ENCODE results near the gene MYCBP2. TPM values are rescaled to one million over a fixed set of nuclear protein-coding genes. Genes with fewer than 3 reads are reported as not detected.
A peak's percentile ranks its signal among the peaks of the same experiment; 100 is the strongest.

The MYCBP2 gene
- total RNA-seq, 1 donor from 2014 or later, result 96.4 TPM

DNA sequence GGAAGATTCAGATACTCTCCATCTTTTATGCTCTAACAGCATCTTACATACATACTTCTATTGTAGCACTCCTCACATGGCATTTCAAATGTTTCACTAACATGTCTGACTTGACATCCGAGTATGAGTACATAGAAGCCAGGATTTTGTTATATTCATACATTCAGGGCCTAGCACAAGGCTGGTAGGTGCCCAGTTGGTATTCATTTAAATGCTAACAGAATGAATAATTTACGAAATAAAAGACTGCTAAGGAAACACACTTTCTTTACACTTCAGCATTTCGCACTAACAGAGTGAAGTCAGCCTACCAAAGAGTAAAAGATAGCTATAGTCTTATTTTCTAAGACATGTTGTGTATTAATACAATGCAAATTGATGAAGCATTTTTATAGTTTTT is 232.1 kb downstream of the MYCBP2 start:
- DNase-seq (ENCODE audit: low spot score), result no peak
- H3K4me3 Mint-ChIP-seq, result no peak overlapping the region
- H3K4me1 Mint-ChIP-seq (ENCODE audit: low read depth), result no peaks in the 10 kb centered on the region
- intact Hi-C loops (cut with micrococcal nuclease), result no loop called here
- H3K27me3 Mint-ChIP-seq (ENCODE audit: insufficient read depth), result no peaks in the 10 kb centered on the region
- H3K36me3 Mint-ChIP-seq (ENCODE audit: low read depth), result peaks cover 46% of the 10 kb centered on the region
- H3K27ac Mint-ChIP-seq, result no peak overlapping the region
- H3K9me3 Mint-ChIP-seq, result no peaks in the 10 kb centered on the region

DNA sequence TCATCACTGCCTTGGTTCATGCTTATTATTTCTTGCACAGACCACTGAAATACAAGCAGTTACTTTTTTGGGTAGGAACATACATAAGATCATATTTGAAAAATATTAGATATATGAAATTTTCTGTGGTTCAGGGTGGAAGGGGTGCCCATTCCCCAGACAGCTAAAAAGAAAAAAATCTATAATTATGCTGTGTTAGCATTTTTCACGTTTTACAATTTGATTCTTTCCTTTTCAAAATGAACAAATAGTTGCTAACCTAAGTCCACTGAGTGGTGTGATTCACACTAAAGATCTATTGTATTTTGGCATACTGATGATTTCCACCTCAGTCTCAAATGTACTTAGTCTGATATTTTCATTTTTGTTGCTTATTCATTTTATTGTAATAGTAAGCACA is 233.2 kb downstream of the MYCBP2 start:
- no peak overlapping the region for H3K27ac Mint-ChIP-seq
- H3K4me3 Mint-ChIP-seq, result no peak overlapping the region
- intact Hi-C loops (cut with micrococcal nuclease), result no loop called here
- H3K9me3 Mint-ChIP-seq, result no peaks in the 10 kb centered on the region
- H3K27me3 Mint-ChIP-seq (ENCODE audit: insufficient read depth), result no peaks in the 10 kb centered on the region
- no peak for DNase-seq (ENCODE audit: low spot score)
- peaks cover 46% of the 10 kb centered on the region for H3K36me3 Mint-ChIP-seq (ENCODE audit: low read depth)
- H3K4me1 Mint-ChIP-seq (ENCODE audit: low read depth), result no peaks in the 10 kb centered on the region

DNA sequence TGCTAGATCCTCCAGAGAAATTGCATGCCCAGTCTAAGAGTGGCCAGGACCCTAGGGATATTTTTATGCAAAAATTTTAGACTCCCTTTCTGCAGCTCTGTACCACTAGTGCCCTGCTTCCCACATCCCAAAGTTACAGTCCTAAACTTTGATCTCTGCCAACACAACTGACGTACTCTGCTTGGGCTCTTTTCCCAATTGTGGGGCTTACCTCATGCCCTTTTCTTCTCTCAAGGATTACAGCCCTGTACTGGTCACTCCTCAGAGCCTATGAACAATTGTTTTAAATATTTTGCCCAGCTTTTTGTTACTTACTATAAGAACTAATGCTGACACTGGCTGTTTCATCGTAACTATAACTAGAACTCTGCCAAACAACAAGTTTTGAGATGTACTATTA is 242.1 kb downstream of the MYCBP2 start:
- intact Hi-C loops (cut with micrococcal nuclease), result no loop called here
- Mint-ChIP-seq H3K9me3 (no peaks in the 10 kb centered on the region), H3K27me3 (ENCODE audit: insufficient read depth) (no peaks in the 10 kb centered on the region), H3K4me1 (ENCODE audit: low read depth) (peaks cover 6% of the 10 kb centered on the region), H3K36me3 (ENCODE audit: low read depth) (peaks cover 48% of the 10 kb centered on the region), H3K4me3 (no peak overlapping the region), H3K27ac (no peak overlapping the region)
- DNase-seq (ENCODE audit: low spot score), result no peak

DNA sequence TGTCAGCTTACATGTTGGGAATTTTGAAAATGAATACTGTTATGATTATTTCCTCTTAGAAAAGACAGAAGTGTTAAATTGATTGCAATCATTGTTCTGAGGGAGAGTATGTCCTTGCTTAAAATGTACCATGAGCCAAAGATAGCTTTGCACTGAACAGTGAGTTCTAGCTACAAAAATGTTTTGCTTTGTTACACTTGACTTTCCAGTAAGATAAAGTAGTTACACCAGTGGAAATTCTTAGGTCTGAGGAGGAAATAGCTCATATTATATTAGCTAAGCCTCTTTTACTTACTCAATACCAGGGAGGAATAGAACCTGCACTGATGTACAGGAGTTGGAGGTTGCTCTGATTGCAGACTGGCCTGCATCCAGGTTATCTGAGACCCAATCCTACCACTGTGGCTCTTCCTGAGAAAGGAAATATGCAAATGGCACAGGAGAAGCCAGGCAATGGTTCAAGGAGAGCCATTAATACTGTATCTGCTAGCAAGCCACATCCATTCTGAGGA is 246.9 kb downstream of the MYCBP2 start:
- Mint-ChIP-seq H3K27me3 (ENCODE audit: insufficient read depth) (no peaks in the 10 kb centered on the region), H3K4me1 (ENCODE audit: low read depth) (no peaks in the 10 kb centered on the region), H3K36me3 (ENCODE audit: low read depth) (peaks cover 59% of the 10 kb centered on the region)

DNA sequence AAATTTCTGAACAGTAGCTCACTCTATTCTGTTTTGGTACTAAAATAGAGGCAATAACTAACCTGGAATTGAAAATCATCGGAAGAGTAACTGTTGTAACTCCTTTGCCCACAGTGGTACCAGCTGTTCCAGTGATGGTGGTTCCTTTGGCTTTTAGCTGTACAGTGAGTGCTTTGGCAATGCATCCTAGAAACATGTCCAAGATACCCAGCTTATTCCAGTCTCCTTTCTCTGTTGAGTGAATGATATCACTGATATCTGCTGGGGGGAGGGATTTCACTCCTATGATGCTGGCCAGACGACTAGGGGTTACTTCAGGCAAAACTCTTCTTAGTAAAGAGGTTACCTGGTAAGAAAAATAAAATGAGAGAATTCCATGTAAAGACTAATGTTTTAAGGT is 259.4 kb downstream of the MYCBP2 start:
- H3K9me3 Mint-ChIP-seq, result no peaks in the 10 kb centered on the region
- intact Hi-C loops (cut with micrococcal nuclease), result no loop called here
- H3K27ac Mint-ChIP-seq, result no peak overlapping the region

More for the DNA sequence above, 246.9 kb downstream of the MYCBP2 start:
- Mint-ChIP-seq H3K27ac (no peak overlapping the region), H3K4me3 (no peak overlapping the region), H3K9me3 (no peaks in the 10 kb centered on the region)
- DNase-seq (ENCODE audit: low spot score), result no peak
- intact Hi-C loops (cut with micrococcal nuclease), result no loop called here

DNA sequence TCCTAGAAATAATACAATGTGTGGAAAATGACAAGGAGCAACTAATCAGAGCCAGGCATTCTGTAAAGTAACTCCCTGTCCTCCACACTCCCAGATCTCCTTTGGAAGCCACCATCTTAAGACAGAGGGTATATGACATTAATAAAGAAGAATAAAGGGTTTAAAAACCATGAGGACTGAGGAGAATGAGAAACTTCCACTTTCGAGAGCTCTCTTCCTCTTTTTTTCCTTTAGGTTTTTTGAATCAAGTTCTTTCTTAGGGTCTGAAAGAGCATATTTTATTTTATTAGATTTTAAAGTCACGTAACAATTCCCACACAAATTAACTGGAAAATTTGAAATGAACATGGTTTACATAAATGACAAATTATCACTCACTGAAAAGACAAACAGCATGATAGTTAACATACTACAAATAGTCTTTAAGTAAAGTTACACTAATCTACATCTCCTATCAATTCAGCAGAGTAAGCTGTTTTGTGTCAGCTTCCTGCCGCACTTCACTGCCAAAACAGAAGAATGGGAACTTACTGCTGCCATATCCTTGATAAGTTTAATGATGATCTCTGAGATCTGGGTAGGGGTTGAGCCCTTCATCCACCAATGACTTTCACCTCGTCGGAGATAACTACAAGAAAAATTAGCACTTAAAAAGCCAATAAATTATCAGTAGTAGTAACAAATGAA is 261.3 kb downstream of the MYCBP2 start:
- H3K27ac Mint-ChIP-seq, result no peak overlapping the region
- intact Hi-C loops (cut with micrococcal nuclease), result no loop called here
- no peaks in the 10 kb centered on the region for H3K9me3 Mint-ChIP-seq
- DNase-seq (ENCODE audit: low spot score), result no peak
- H3K4me1 Mint-ChIP-seq (ENCODE audit: low read depth), result no peaks in the 10 kb centered on the region
- H3K27me3 Mint-ChIP-seq (ENCODE audit: insufficient read depth), result no peaks in the 10 kb centered on the region
- H3K4me3 Mint-ChIP-seq, result no peak overlapping the region
- H3K36me3 Mint-ChIP-seq (ENCODE audit: low read depth), result peaks cover 36% of the 10 kb centered on the region

More for the DNA sequence above, 259.4 kb downstream of the MYCBP2 start:
- Mint-ChIP-seq H3K4me3 (no peak overlapping the region), H3K4me1 (ENCODE audit: low read depth) (no peaks in the 10 kb centered on the region), H3K36me3 (ENCODE audit: low read depth) (peaks cover 32% of the 10 kb centered on the region), H3K27me3 (ENCODE audit: insufficient read depth) (no peaks in the 10 kb centered on the region)
- DNase-seq (ENCODE audit: low spot score), result no peak

DNA sequence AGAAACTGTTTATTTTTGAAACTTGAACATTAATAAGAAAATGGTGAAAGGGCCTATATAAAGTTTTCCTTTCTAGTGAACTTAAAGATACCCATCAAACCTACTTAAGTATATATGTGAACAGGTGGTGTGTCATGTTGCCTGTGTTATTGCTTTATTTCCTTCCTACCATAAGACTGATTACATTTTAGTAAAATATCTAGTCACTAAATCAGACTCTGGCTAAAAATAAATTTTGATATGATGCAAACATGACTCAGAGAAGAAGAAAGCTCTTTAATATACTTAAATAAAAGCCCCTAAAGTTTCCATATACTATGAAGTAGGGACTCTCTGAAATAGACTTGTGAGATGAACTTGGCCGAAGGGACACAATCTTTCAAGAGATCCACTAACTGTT is 264.8 kb downstream of the MYCBP2 start:
- H3K27ac Mint-ChIP-seq, result no peak overlapping the region
- no peaks in the 10 kb centered on the region for H3K9me3 Mint-ChIP-seq
- H3K4me1 Mint-ChIP-seq (ENCODE audit: low read depth), result no peaks in the 10 kb centered on the region
- no peaks in the 10 kb centered on the region for H3K27me3 Mint-ChIP-seq (ENCODE audit: insufficient read depth)
- no peak overlapping the region for H3K4me3 Mint-ChIP-seq
- intact Hi-C loops (cut with micrococcal nuclease), result no loop called here
- peaks cover 31% of the 10 kb centered on the region for H3K36me3 Mint-ChIP-seq (ENCODE audit: low read depth)
- DNase-seq (ENCODE audit: low spot score), result no peak

DNA sequence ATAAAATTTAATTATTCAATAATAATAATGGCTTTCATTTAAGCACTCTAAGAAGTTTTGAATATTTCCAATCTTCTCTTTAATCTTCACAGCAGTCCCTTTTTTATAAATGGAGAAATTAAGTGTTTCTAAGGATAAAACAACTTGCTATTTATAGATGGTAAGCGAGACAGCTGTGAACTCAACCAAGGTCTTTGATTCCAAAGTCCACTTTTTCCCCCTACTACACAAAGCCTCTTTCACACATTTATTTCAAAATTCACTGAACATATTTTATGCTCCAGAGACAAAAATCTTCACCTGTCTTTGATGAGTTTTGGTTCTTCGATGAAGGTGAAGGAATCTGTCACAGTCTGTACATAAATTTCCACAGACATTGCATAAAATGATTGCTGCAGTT is 265.5 kb downstream of the MYCBP2 start:
- Mint-ChIP-seq H3K36me3 (ENCODE audit: low read depth) (peaks cover 35% of the 10 kb centered on the region), H3K27me3 (ENCODE audit: insufficient read depth) (no peaks in the 10 kb centered on the region), H3K27ac (no peak overlapping the region), H3K4me1 (ENCODE audit: low read depth) (no peaks in the 10 kb centered on the region), H3K9me3 (no peaks in the 10 kb centered on the region), H3K4me3 (no peak overlapping the region)
- DNase-seq (ENCODE audit: low spot score), result no peak
- intact Hi-C loops (cut with micrococcal nuclease), result no loop called here

DNA sequence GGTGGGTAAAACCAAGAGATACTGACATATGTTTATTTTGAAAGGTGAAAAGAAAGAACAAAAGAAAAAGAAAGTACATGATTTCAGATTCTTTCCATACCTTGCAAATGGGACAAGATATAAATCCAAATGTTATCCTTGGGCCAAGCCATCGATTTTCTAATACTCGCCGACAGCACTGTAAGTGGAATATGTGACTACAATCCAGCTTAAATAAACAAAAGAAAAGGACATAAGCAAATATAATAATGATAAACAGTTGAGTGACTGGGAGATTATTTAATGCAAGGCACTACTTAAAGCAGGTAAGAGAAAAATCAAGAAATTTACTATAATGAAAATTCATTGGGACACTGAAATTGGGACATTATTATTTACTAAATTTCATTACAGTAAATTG is 270.0 kb downstream of the MYCBP2 start:
- Mint-ChIP-seq H3K27me3 (ENCODE audit: insufficient read depth) (no peaks in the 10 kb centered on the region), H3K4me1 (ENCODE audit: low read depth) (no peaks in the 10 kb centered on the region), H3K9me3 (no peaks in the 10 kb centered on the region), H3K4me3 (no peak overlapping the region), H3K27ac (no peak overlapping the region), H3K36me3 (ENCODE audit: low read depth) (peaks cover 28% of the 10 kb centered on the region)
- DNase-seq (ENCODE audit: low spot score), result no peak
- intact Hi-C loops (cut with micrococcal nuclease), result no loop called here

DNA sequence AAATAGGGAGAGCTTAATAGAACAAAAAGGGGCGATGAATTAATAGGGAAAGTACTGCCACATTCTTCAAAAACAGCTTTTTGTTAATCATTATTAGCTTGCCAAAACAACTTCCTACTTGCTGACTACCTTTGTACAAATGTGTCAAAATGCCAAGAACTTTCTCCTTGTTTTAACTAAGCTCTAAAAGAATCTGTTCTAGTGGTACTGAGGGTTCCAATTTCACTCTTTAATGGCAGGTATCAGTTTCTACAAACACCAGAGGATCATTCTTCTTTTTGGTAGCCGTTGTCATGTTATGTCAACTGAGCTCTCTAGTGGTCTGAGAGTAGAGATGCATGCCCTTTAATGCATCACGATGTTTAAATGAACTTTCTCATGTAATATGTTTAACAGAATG is 270.5 kb downstream of the MYCBP2 start:
- Mint-ChIP-seq H3K9me3 (no peaks in the 10 kb centered on the region), H3K4me1 (ENCODE audit: low read depth) (no peaks in the 10 kb centered on the region), H3K4me3 (no peak overlapping the region), H3K27me3 (ENCODE audit: insufficient read depth) (no peaks in the 10 kb centered on the region), H3K27ac (no peak overlapping the region), H3K36me3 (ENCODE audit: low read depth) (peaks cover 28% of the 10 kb centered on the region)
- intact Hi-C loops (cut with micrococcal nuclease), result no loop called here
- DNase-seq (ENCODE audit: low spot score), result no peak

DNA sequence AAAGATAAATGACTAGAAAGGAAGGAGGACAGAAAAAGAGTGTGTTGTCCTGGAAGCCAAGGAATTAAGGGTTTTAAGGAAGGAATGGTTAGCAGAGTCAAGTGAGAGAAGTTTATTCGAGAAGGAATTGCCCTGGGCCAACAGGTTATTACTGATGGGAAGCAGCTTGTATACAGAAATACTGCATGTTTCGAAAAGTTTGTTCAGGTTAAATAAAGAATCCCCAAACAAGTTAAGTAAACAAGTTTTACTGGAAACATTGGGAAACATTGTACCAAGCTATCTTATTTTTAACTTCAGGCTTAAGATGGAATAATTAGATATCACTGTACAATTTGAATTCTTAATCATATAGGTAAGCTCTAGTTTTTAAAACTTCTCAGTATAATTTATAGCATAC is 271.7 kb downstream of the MYCBP2 start:
- intact Hi-C loops (cut with micrococcal nuclease), result no loop called here
- DNase-seq (ENCODE audit: low spot score), result no peak
- H3K36me3 Mint-ChIP-seq (ENCODE audit: low read depth), result peaks cover 34% of the 10 kb centered on the region
- H3K4me3 Mint-ChIP-seq, result no peak overlapping the region
- H3K27ac Mint-ChIP-seq, result no peak overlapping the region
- H3K9me3 Mint-ChIP-seq, result no peaks in the 10 kb centered on the region
- no peaks in the 10 kb centered on the region for H3K27me3 Mint-ChIP-seq (ENCODE audit: insufficient read depth)
- no peaks in the 10 kb centered on the region for H3K4me1 Mint-ChIP-seq (ENCODE audit: low read depth)

DNA sequence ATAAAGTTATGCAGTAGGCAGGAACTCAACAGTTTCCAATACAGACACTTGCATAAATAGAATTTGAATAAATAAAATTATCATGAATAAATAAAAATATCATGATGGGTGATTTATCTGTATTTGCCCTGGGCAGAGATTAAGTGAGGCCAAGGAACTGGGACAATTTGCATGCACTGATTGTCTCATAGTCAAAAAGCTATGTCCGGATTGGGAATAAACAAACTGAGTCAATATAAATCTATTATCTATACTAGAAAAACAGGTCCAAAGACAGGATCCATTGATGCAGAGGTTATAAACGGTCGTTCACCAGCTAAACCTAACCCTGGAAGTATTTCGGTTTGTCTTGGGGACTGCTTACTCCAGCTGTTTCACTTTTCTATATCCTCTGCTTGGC is 273.7 kb downstream of the MYCBP2 start:
- intact Hi-C loops (cut with micrococcal nuclease), result no loop called here
- Mint-ChIP-seq H3K4me1 (ENCODE audit: low read depth) (no peaks in the 10 kb centered on the region), H3K36me3 (ENCODE audit: low read depth) (peaks cover 46% of the 10 kb centered on the region), H3K27ac (no peak overlapping the region), H3K27me3 (ENCODE audit: insufficient read depth) (no peaks in the 10 kb centered on the region), H3K9me3 (no peaks in the 10 kb centered on the region), H3K4me3 (no peak overlapping the region)
- DNase-seq (ENCODE audit: low spot score), result no peak

DNA sequence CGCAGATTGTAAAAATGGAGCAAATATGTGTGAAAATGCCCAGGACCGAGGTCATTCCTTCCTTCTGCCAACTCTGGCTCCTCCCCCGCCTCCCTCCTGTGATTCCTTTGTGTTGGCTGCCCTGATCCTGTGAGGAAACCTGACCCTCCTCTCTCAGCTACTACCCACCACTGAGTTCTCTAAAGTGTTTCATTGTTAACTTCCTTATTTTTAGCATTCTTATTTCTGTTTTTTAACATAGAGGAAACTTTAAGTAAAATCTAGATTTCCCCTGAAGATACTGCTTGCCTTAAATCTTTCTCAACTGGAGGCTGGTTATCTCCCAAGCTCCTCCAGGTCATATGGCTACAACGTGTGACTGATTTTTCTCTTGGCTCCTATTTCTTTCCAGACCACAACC is 278.2 kb downstream of the MYCBP2 start:
- H3K4me1 Mint-ChIP-seq (ENCODE audit: low read depth), result no peaks in the 10 kb centered on the region
- peak overlapping the region; percentile 1 for H3K27ac Mint-ChIP-seq
- no peaks in the 10 kb centered on the region for H3K27me3 Mint-ChIP-seq (ENCODE audit: insufficient read depth)
- H3K9me3 Mint-ChIP-seq, result no peaks in the 10 kb centered on the region
- H3K4me3 Mint-ChIP-seq, result no peak overlapping the region
- H3K36me3 Mint-ChIP-seq (ENCODE audit: low read depth), result peaks cover 50% of the 10 kb centered on the region
- intact Hi-C loops (cut with micrococcal nuclease), result no loop called here
- no peak for DNase-seq (ENCODE audit: low spot score)
